ENCODE results near the gene EXOG. TPM values are rescaled to one million over a fixed set of nuclear protein-coding genes. Genes with fewer than 3 reads are reported as not detected.

Gene EXOG
- polyA plus RNA-seq, 1 experiment: 19.3 TPM

GRCh38 chr3:38526792-38527191, 30.7 kb downstream of the EXOG start:
- ChIA-PET CTCF (interaction anchor here (1.0 kb wide), 2 partner anchors 125 to 473 kb away, joined by 3 read pairs; no protein-coding TSS in a partner anchor), POLR2A (no interaction called here)
- Histone ChIP-seq H3K27me3 (ENCODE audit: control insufficient read depth, insufficient read depth, low read length) (no peaks in the 10 kb centered on the region), H3K4me3 (ENCODE audit: low read depth, low read length) (no peak overlapping the region), H3K9me3 (ENCODE audit: control insufficient read depth, insufficient read depth, low read length) (no peaks in the 10 kb centered on the region), H3K27ac (ENCODE audit: low read depth, low read length) (no peak overlapping the region)
- no peak for TF ChIP-seq CTCF (IDR thresholded peaks at IDR 0.05; ENCODE audit: low read depth, low read length)
- DNase-seq (ENCODE audit: low read depth, low spot score): no peak

- no peak for TF ChIP-seq CTCF (IDR thresholded peaks at IDR 0.05; ENCODE audit: low read depth, low read length)
- Histone ChIP-seq H3K27ac (ENCODE audit: low read depth, low read length) (no peak overlapping the region), H3K27me3 (ENCODE audit: control insufficient read depth, insufficient read depth, low read length) (no peaks in the 10 kb centered on the region), H3K4me3 (ENCODE audit: low read depth, low read length) (no peak overlapping the region), H3K9me3 (ENCODE audit: control insufficient read depth, insufficient read depth, low read length) (no peaks in the 10 kb centered on the region)
- no peak for DNase-seq (ENCODE audit: low read depth, low spot score)
- POLR2A ChIA-PET: no interaction called here
- CTCF ChIA-PET: interaction anchor here (0.7 kb wide), 1 partner anchor 313 kb away, joined by 3 read pairs; no protein-coding TSS in a partner anchor
Observed at GRCh38 chr3:38528457-38528856, 32.3 kb downstream of the EXOG start.

- Histone ChIP-seq H3K9me3 (ENCODE audit: control insufficient read depth, insufficient read depth, low read length) (no peaks in the 10 kb centered on the region), H3K4me3 (ENCODE audit: low read depth, low read length) (no peak overlapping the region), H3K27ac (ENCODE audit: low read depth, low read length) (no peak overlapping the region), H3K27me3 (ENCODE audit: control insufficient read depth, insufficient read depth, low read length) (no peaks in the 10 kb centered on the region)
- POLR2A ChIA-PET: no interaction called here
- TF ChIP-seq CTCF (IDR thresholded peaks at IDR 0.05; ENCODE audit: low read depth, low read length): no peak
- CTCF ChIA-PET: interaction anchor here (2.9 kb wide), 1 partner anchor 11 kb away, joined by 19 read pairs; no protein-coding TSS in a partner anchor
- DNase-seq (ENCODE audit: low read depth, low spot score): no peak
Observed at GRCh38 chr3:38532529-38532928, 36.4 kb downstream of the EXOG start.

- no peak overlapping the region for H3K4me3 ChIP-seq (ENCODE audit: low read depth, low read length)
- H3K27ac ChIP-seq (ENCODE audit: low read depth, low read length): no peak overlapping the region
- POLR2A ChIA-PET: no interaction called here
- no peaks in the 10 kb centered on the region for H3K27me3 ChIP-seq (ENCODE audit: control insufficient read depth, insufficient read depth, low read length)
- no peaks in the 10 kb centered on the region for H3K9me3 ChIP-seq (ENCODE audit: control insufficient read depth, insufficient read depth, low read length)
- CTCF ChIA-PET: interaction anchor here (1.4 to 2.9 kb wide), 3 partner anchors 10 to 12 kb away, joined by 3 to 19 read pairs (median 8); no protein-coding TSS in a partner anchor
- no peak for TF ChIP-seq CTCF (IDR thresholded peaks at IDR 0.05; ENCODE audit: low read depth, low read length)
- no peak for DNase-seq (ENCODE audit: low read depth, low spot score)
Observed at GRCh38 chr3:38533285-38533976, 37.3 kb downstream of the EXOG start.

- CTCF ChIA-PET: interaction anchor here (1.4 to 1.7 kb wide), 2 partner anchors 11 to 13 kb away, joined by 3 to 8 read pairs; no protein-coding TSS in a partner anchor
- Histone ChIP-seq H3K27ac (ENCODE audit: low read depth, low read length) (no peak overlapping the region), H3K9me3 (ENCODE audit: control insufficient read depth, insufficient read depth, low read length) (no peaks in the 10 kb centered on the region), H3K27me3 (ENCODE audit: control insufficient read depth, insufficient read depth, low read length) (no peaks in the 10 kb centered on the region), H3K4me3 (ENCODE audit: low read depth, low read length) (no peak overlapping the region)
- TF ChIP-seq CTCF (IDR thresholded peaks at IDR 0.05; ENCODE audit: low read depth, low read length): no peak
- DNase-seq (ENCODE audit: low read depth, low spot score): no peak
- POLR2A ChIA-PET: no interaction called here
Observed at GRCh38 chr3:38534180-38534579, 38.0 kb downstream of the EXOG start.

Data from AG04450 (cell line).